CD14-positive monocyte (primary cell): ENCODE data around the gene MGAT4C. TPM values are rescaled to one million over a fixed set of nuclear protein-coding genes. Genes with fewer than 3 reads are reported as not detected.

Experiments
- DNase-seq, 3 donors: peaks; one replicate each; pipeline ENCODE4 v3.0.0-alpha.2; 2011 to 2022
- H2AFZ ChIP-seq: 2 replicates; pipeline ENCODE4 v1.6.0; 2012; ENCODE audit warnings: mild to moderate bottlenecking, low read depth, low read length, inconsistent platforms; ENCODE audit not compliant: insufficient read depth, poor library complexity, severe bottlenecking
- H3K27ac ChIP-seq, 2 donors: 1 replicate in 1 of 2; 2 replicates in 1 of 2; pipeline ENCODE4 v1.5.1; 2012 to 2013; ENCODE audit warnings: low read length in 2 of 2, control low read depth in 1 of 2, inconsistent platforms in 1 of 2, low read depth in 1 of 2, mild to moderate bottlenecking in 1 of 2
- H3K27me3 ChIP-seq, 2 donors: one replicate each; pipeline versions ENCODE4 v1.6.0 to v1.6.1; 2011 to 2013; ENCODE audit warnings: low read length in 2 of 2; ENCODE audit not compliant: control insufficient read depth in 2 of 2, insufficient read depth in 2 of 2
- H3K36me3 ChIP-seq, 2 donors: replicated peaks in 1 of 2; 1 replicate in 1 of 2; 2 replicates in 1 of 2; pipeline versions ENCODE4 v1.5.1 to v1.6.1; 2012 to 2013; ENCODE audit warnings: low read length in 2 of 2, control low read depth in 1 of 2, inconsistent platforms in 1 of 2, mild to moderate bottlenecking in 1 of 2; ENCODE audit not compliant: insufficient read depth in 2 of 2, control insufficient read depth in 1 of 2
- H3K4me1 ChIP-seq, 2 donors: 1 replicate in 1 of 2; 2 replicates in 1 of 2; pipeline versions ENCODE4 v1.5.1 to v1.6.1; 2012 to 2013; ENCODE audit warnings: low read length in 2 of 2, control low read depth in 1 of 2, inconsistent platforms in 1 of 2, mild to moderate bottlenecking in 1 of 2, moderate library complexity in 1 of 2; ENCODE audit not compliant: insufficient read depth in 2 of 2, control insufficient read depth in 1 of 2
- H3K4me2 ChIP-seq: replicated peaks from 2 replicates; pipeline ENCODE3; 2012; ENCODE audit warnings: low read length, moderate library complexity, mild to moderate bottlenecking; ENCODE audit not compliant: poor library complexity, severe bottlenecking; ENCODE audit errors: extremely low read depth
- H3K4me3 ChIP-seq, 3 experiments: fragments of 200-600 bp in 1 of 3; sonication (generic) in 1 of 3; replicated peaks in 1 of 3; 1 replicate in 2 of 3; 2 replicates in 1 of 3; pipeline ENCODE4 v1.5.1; 2011 to 2013; ENCODE audit warnings: low read length in 3 of 3, mild to moderate bottlenecking in 3 of 3, control low read depth in 2 of 3, low read depth in 2 of 3, inconsistent platforms in 1 of 3, moderate library complexity in 1 of 3
- H3K79me2 ChIP-seq: 2 replicates; pipeline ENCODE4 v1.6.0; 2012; ENCODE audit warnings: mild to moderate bottlenecking, control low read depth, inconsistent platforms, low read length, moderate library complexity; ENCODE audit not compliant: insufficient read depth
- H3K9ac ChIP-seq: 2 replicates; pipeline ENCODE4 v1.6.0; 2017; ENCODE audit warnings: low read length, mild to moderate bottlenecking; ENCODE audit not compliant: insufficient read depth, poor library complexity, severe bottlenecking
- H3K9me3 ChIP-seq, 2 donors: replicated peaks in 1 of 2; 1 replicate in 1 of 2; 2 replicates in 1 of 2; pipeline versions ENCODE4 v1.5.1 to v1.6.1; 2012 to 2013; ENCODE audit warnings: low read length in 2 of 2, control low read depth in 1 of 2; ENCODE audit not compliant: control insufficient read depth in 1 of 2, insufficient read depth in 1 of 2
- H4K20me1 ChIP-seq: 2 replicates; pipeline ENCODE4 v1.6.0; 2012; ENCODE audit warnings: mild to moderate bottlenecking, low read length, control low read depth, moderate library complexity; ENCODE audit not compliant: insufficient read depth
- H3K27ac Mint-ChIP-seq, 7 donors: one replicate each; pipeline ENCODE4 v1.8.0; 2020; ENCODE audit warnings: mild to moderate bottlenecking in 7 of 7, mixed read lengths in 7 of 7, moderate library complexity in 6 of 7, inconsistent platforms in 2 of 7
- H3K27me3 Mint-ChIP-seq, 3 donors: one replicate each; pipeline ENCODE4 v1.8.0; 2021 to 2022; ENCODE audit warnings: low read depth in 3 of 3, mild to moderate bottlenecking in 3 of 3, mixed read lengths in 3 of 3, moderate library complexity in 3 of 3, inconsistent platforms in 1 of 3
- H3K36me3 Mint-ChIP-seq, 2 donors: one replicate each; pipeline ENCODE4 v1.8.0; 2020; ENCODE audit warnings: mixed read lengths in 2 of 2, inconsistent platforms in 1 of 2, mild to moderate bottlenecking in 1 of 2
- H3K4me1 Mint-ChIP-seq: one replicate; pipeline ENCODE4 v1.8.0; 2020; ENCODE audit warnings: mild to moderate bottlenecking, mixed read lengths
- H3K4me3 Mint-ChIP-seq, 2 donors: one replicate each; pipeline ENCODE4 v1.8.0; 2020; ENCODE audit warnings: mild to moderate bottlenecking in 2 of 2, mixed read lengths in 2 of 2, moderate library complexity in 1 of 2
- H3K9me3 Mint-ChIP-seq, 7 donors: one replicate each; pipeline ENCODE4 v1.8.0; 2020 to 2022; ENCODE audit warnings: mixed read lengths in 7 of 7, mild to moderate bottlenecking in 6 of 7, moderate library complexity in 6 of 7, inconsistent platforms in 2 of 7
- CTCF ChIP-seq: fragments of 200-600 bp; IDR thresholded peaks from one replicate; pipeline ENCODE4 v1.8.0; 2022; ENCODE audit warnings: antibody characterized with exemption, mild to moderate bottlenecking
- WGBS: methylation state at CpG from one replicate; pipeline ENCODE4 v1.1.5; 2013; ENCODE audit warnings: missing lambda C conversion rate; ENCODE audit not compliant: insufficient coverage; 5-methylcytosine and 5-hydroxymethylcytosine counted together
- intact Hi-C, 2 donors: fragments of 100-400 bp; cut with micrococcal nuclease; formaldehyde crosslinking; loops; one replicate each; pipeline versions ENCODE4 v1.15.0 to v1.15.1; 2023
- polyA plus RNA-seq, 3 donors: library from polyadenylated mRNA; depleted of rRNA in 1 of 3; unstranded in 2 of 3; stranded (reverse) in 1 of 3; fragments of 300-500 nt in 2 of 3; fragments of >200 nt in 1 of 3; fragmentation: Illumina TruSeq in 2 of 3; gene quantifications; 1 replicate in 2 of 3; 2 replicates in 1 of 3; pipeline ENCODE4 v1.2.3, GENCODE V29; 2012 to 2021

MGAT4C gene
- polyA plus RNA-seq, 3 donors = not detected

- H3K4me3 Mint-ChIP-seq = no peak overlapping the region
- Histone ChIP-seq H3K79me2 (no peaks in the 10 kb centered on the region), H3K27me3 (no peaks in the 10 kb centered on the region), H2AFZ (no peak overlapping the region), H3K4me3 (no peak overlapping the region), H3K9ac (no peak overlapping the region), H3K27ac (no peak overlapping the region), H3K4me1 (no peaks in the 10 kb centered on the region), H3K36me3 (no peaks in the 10 kb centered on the region), H3K4me2 (no peak overlapping the region), H4K20me1 (no peaks in the 10 kb centered on the region), H3K9me3 (no peaks in the 10 kb centered on the region)
- H3K4me1 Mint-ChIP-seq = no peaks in the 10 kb centered on the region
- H3K27ac Mint-ChIP-seq = no peak overlapping the region
- peaks cover 0 to 2% (median 0%) of the 10 kb centered on the region in 3 donors for H3K27me3 Mint-ChIP-seq
- peaks cover 0 to 2% (median 0%) of the 10 kb centered on the region in 7 donors for H3K9me3 Mint-ChIP-seq
- intact Hi-C loops = no loop called here
- no peak for DNase-seq
- WGBS = no CpG with 5 or more reads among the region's 5 CpGs
- TF ChIP-seq CTCF = no peak
- no peaks in the 10 kb centered on the region for H3K36me3 Mint-ChIP-seq
Measured at GRCh38 chr12:85983601-85984000, 272.6 kb downstream of the MGAT4C start.

GRCh38 chr12:85979641-85980040 is 276.6 kb downstream of the MGAT4C start:
- H3K27me3 Mint-ChIP-seq = no peaks in the 10 kb centered on the region
- Histone ChIP-seq H3K9me3 (no peaks in the 10 kb centered on the region), H3K27me3 (no peaks in the 10 kb centered on the region), H3K9ac (no peak overlapping the region), H3K36me3 (no peaks in the 10 kb centered on the region), H3K79me2 (no peaks in the 10 kb centered on the region), H3K4me3 (no peak overlapping the region), H3K4me2 (no peak overlapping the region), H4K20me1 (no peaks in the 10 kb centered on the region), H3K27ac (no peak overlapping the region), H3K4me1 (no peaks in the 10 kb centered on the region), H2AFZ (no peak overlapping the region)
- H3K27ac Mint-ChIP-seq = no peak overlapping the region
- intact Hi-C loops = no loop called here
- no peak overlapping the region for H3K4me3 Mint-ChIP-seq
- no peak for DNase-seq
- H3K9me3 Mint-ChIP-seq = no peaks in the 10 kb centered on the region
- no CpG with 5 or more reads among the region's 4 CpGs for WGBS
- no peak for TF ChIP-seq CTCF
- no peaks in the 10 kb centered on the region for H3K4me1 Mint-ChIP-seq
- no peaks in the 10 kb centered on the region for H3K36me3 Mint-ChIP-seq
